HepG2 (cell line): ENCODE data around the gene MIS18BP1. TPM values are rescaled to one million over a fixed set of nuclear protein-coding genes. Genes with fewer than 3 reads are reported as not detected.

Experiments
- NCOA1 ChIP-seq: sonication (generic); formaldehyde crosslinking; IDR thresholded peaks from 2 replicates; pipeline ENCODE4 v1.9.0; 2021; ENCODE audit warnings: missing genetic modification reagents
- SRY ChIP-seq: sonication (generic); formaldehyde crosslinking; IDR thresholded peaks from 2 replicates; pipeline ENCODE4 v1.8.0; 2022; ENCODE audit warnings: mild to moderate bottlenecking, missing genetic modification reagents
- TEAD2 ChIP-seq: sonication (generic); formaldehyde crosslinking; IDR thresholded peaks from 2 replicates; pipeline ENCODE4 v1.9.0; 2021; ENCODE audit warnings: missing genetic modification reagents
- U2AF1 ChIP-seq: fragments of 200-400 bp; formaldehyde crosslinking; optimal IDR thresholded peaks from 2 replicates; pipeline ENCODE3; 2017; ENCODE audit warnings: mild to moderate bottlenecking, low read depth, low read length
- ZNF260 ChIP-seq: sonication (generic); formaldehyde crosslinking; IDR thresholded peaks from 2 replicates; pipeline ENCODE4 v1.4.0; 2020; ENCODE audit warnings: missing genetic modification reagents, low read depth, mild to moderate bottlenecking, borderline replicate concordance
- ZNF331 ChIP-seq: sonication (generic); formaldehyde crosslinking; IDR thresholded peaks from 2 replicates; pipeline ENCODE4 v1.4.0; 2020; ENCODE audit warnings: missing genetic modification reagents
- ZNF563 ChIP-seq: sonication (generic); formaldehyde crosslinking; IDR thresholded peaks from 2 replicates; pipeline ENCODE4 v1.8.0; 2022; ENCODE audit warnings: mild to moderate bottlenecking, moderate library complexity, missing genetic modification reagents
- polyA plus RNA-seq, 8 experiments: library from polyadenylated mRNA; depleted of rRNA in 3 of 8; stranded (reverse) in 7 of 8; unstranded in 1 of 8; fragments of >200 nt; fragmentation: Illumina TruSeq in 4 of 8; extraction: Trizol in 4 of 8; gene quantifications; 2 replicates each; pipeline versions ENCODE4 v1.2.1 to v1.2.3, GENCODE V29; 2011 to 2016; ENCODE audit warnings: low read depth in 4 of 8, missing spikeins in 1 of 8, mixed read lengths in 1 of 8; ENCODE audit not compliant: insufficient read depth in 1 of 8
- total RNA-seq, 5 experiments: library from RNA; depleted of rRNA; stranded (reverse); fragments of >200 nt; fragmentation: Illumina TruSeq; extraction: Trizol; gene quantifications; 2 replicates each; pipeline ENCODE4 v1.2.3, GENCODE V29; 2016; ENCODE audit warnings: low read depth in 1 of 5
- TF ChIP-seq, protein P1 (sequence below): sonication (generic); formaldehyde crosslinking; IDR thresholded peaks from 2 replicates; pipeline ENCODE4 v1.5.1; 2020; ENCODE audit warnings: mild to moderate bottlenecking, missing genetic modification reagents, borderline replicate concordance
- TF ChIP-seq, protein P2 (sequence below): IDR thresholded peaks from 2 replicates; pipeline ENCODE4 v1.4.0; 2020; ENCODE audit warnings: mild to moderate bottlenecking, missing genetic modification reagents
- TF ChIP-seq, protein P3 (sequence below): sonication (generic); formaldehyde crosslinking; IDR thresholded peaks from one replicate; pipeline ENCODE4 v1.5.1; 2020; ENCODE audit warnings: mild to moderate bottlenecking, missing genetic modification reagents; ENCODE audit errors: not compliant biosample characterization

The MIS18BP1 gene
- total and polyA plus RNA-seq, 2 of the 13 experiments (the other 11 are each of a cell fraction or from before 2014, with no cell fraction given), result 9.5 to 36.4 TPM

DNA sequence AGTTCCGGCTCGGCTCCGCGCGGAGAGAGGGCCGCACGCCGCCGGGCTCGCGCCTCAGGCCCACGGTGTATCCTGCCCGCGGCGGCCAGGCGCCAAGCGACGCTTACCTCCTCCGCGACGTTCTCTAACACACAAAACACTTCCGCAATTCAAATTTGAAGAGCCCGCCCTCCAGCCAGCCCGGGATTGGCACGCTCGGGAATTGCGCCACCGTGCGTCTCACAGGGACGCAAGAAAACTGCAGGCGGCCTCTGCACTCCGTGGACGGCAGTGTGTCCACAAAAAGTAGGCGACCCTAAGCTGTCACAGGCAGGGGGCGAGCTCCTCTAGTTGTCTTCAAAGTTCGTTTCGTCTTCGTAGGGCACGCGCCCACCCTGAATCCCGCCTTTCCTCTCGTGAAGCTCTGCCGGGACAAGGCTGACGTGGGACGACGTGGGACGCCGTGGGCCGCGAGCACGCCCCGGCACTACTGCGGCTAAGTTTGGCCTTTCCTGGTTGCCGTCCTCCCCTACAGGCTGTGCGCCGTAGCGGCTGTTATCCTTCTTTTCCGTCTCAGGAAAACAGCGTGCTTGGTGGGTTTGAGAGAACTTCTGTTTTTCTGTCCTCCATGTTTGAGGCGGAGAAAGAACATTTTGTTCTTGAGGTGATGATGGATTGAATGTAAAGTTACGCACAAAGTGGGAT lies at the start of gene MIS18BP1 (continued):
- TF ChIP-seq, protein P1, sequence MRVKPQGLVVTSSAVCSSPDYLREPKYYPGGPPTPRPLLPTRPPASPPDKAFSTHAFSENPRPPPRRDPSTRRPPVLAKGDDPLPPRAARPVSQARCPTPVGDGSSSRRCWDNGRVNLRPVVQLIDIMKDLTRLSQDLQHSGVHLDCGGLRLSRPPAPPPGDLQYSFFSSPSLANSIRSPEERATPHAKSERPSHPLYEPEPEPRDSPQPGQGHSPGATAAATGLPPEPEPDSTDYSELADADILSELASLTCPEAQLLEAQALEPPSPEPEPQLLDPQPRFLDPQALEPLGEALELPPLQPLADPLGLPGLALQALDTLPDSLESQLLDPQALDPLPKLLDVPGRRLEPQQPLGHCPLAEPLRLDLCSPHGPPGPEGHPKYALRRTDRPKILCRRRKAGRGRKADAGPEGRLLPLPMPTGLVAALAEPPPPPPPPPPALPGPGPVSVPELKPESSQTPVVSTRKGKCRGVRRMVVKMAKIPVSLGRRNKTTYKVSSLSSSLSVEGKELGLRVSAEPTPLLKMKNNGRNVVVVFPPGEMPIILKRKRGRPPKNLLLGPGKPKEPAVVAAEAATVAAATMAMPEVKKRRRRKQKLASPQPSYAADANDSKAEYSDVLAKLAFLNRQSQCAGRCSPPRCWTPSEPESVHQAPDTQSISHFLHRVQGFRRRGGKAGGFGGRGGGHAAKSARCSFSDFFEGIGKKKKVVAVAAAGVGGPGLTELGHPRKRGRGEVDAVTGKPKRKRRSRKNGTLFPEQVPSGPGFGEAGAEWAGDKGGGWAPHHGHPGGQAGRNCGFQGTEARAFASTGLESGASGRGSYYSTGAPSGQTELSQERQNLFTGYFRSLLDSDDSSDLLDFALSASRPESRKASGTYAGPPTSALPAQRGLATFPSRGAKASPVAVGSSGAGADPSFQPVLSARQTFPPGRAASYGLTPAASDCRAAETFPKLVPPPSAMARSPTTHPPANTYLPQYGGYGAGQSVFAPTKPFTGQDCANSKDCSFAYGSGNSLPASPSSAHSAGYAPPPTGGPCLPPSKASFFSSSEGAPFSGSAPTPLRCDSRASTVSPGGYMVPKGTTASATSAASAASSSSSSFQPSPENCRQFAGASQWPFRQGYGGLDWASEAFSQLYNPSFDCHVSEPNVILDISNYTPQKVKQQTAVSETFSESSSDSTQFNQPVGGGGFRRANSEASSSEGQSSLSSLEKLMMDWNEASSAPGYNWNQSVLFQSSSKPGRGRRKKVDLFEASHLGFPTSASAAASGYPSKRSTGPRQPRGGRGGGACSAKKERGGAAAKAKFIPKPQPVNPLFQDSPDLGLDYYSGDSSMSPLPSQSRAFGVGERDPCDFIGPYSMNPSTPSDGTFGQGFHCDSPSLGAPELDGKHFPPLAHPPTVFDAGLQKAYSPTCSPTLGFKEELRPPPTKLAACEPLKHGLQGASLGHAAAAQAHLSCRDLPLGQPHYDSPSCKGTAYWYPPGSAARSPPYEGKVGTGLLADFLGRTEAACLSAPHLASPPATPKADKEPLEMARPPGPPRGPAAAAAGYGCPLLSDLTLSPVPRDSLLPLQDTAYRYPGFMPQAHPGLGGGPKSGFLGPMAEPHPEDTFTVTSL (CRISPR knock-in tag), result peak; percentile 11; the same call in 1 of the 2 replicates
- TF ChIP-seq, protein P2, sequence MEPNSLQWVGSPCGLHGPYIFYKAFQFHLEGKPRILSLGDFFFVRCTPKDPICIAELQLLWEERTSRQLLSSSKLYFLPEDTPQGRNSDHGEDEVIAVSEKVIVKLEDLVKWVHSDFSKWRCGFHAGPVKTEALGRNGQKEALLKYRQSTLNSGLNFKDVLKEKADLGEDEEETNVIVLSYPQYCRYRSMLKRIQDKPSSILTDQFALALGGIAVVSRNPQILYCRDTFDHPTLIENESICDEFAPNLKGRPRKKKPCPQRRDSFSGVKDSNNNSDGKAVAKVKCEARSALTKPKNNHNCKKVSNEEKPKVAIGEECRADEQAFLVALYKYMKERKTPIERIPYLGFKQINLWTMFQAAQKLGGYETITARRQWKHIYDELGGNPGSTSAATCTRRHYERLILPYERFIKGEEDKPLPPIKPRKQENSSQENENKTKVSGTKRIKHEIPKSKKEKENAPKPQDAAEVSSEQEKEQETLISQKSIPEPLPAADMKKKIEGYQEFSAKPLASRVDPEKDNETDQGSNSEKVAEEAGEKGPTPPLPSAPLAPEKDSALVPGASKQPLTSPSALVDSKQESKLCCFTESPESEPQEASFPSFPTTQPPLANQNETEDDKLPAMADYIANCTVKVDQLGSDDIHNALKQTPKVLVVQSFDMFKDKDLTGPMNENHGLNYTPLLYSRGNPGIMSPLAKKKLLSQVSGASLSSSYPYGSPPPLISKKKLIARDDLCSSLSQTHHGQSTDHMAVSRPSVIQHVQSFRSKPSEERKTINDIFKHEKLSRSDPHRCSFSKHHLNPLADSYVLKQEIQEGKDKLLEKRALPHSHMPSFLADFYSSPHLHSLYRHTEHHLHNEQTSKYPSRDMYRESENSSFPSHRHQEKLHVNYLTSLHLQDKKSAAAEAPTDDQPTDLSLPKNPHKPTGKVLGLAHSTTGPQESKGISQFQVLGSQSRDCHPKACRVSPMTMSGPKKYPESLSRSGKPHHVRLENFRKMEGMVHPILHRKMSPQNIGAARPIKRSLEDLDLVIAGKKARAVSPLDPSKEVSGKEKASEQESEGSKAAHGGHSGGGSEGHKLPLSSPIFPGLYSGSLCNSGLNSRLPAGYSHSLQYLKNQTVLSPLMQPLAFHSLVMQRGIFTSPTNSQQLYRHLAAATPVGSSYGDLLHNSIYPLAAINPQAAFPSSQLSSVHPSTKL (CRISPR knock-in tag), result peak; percentile 80
- TF ChIP-seq U2AF1 (peak; percentile 91), ZNF563 (CRISPR knock-in tag) (peak; percentile 94; the same call in 1 of the 2 replicates), TEAD2 (CRISPR knock-in tag) (0 out of 2 replicates have a peak, but pooled peaks have one; percentile 41), ZNF260 (no peak), NCOA1 (CRISPR knock-in tag) (0 out of 2 replicates have a peak, but pooled peaks have one; percentile 53), ZNF331 (CRISPR knock-in tag) (peak; percentile 91), SRY (CRISPR knock-in tag) (peak; percentile 96; the same call in 1 of the 2 replicates)
- TF ChIP-seq, protein P3, sequence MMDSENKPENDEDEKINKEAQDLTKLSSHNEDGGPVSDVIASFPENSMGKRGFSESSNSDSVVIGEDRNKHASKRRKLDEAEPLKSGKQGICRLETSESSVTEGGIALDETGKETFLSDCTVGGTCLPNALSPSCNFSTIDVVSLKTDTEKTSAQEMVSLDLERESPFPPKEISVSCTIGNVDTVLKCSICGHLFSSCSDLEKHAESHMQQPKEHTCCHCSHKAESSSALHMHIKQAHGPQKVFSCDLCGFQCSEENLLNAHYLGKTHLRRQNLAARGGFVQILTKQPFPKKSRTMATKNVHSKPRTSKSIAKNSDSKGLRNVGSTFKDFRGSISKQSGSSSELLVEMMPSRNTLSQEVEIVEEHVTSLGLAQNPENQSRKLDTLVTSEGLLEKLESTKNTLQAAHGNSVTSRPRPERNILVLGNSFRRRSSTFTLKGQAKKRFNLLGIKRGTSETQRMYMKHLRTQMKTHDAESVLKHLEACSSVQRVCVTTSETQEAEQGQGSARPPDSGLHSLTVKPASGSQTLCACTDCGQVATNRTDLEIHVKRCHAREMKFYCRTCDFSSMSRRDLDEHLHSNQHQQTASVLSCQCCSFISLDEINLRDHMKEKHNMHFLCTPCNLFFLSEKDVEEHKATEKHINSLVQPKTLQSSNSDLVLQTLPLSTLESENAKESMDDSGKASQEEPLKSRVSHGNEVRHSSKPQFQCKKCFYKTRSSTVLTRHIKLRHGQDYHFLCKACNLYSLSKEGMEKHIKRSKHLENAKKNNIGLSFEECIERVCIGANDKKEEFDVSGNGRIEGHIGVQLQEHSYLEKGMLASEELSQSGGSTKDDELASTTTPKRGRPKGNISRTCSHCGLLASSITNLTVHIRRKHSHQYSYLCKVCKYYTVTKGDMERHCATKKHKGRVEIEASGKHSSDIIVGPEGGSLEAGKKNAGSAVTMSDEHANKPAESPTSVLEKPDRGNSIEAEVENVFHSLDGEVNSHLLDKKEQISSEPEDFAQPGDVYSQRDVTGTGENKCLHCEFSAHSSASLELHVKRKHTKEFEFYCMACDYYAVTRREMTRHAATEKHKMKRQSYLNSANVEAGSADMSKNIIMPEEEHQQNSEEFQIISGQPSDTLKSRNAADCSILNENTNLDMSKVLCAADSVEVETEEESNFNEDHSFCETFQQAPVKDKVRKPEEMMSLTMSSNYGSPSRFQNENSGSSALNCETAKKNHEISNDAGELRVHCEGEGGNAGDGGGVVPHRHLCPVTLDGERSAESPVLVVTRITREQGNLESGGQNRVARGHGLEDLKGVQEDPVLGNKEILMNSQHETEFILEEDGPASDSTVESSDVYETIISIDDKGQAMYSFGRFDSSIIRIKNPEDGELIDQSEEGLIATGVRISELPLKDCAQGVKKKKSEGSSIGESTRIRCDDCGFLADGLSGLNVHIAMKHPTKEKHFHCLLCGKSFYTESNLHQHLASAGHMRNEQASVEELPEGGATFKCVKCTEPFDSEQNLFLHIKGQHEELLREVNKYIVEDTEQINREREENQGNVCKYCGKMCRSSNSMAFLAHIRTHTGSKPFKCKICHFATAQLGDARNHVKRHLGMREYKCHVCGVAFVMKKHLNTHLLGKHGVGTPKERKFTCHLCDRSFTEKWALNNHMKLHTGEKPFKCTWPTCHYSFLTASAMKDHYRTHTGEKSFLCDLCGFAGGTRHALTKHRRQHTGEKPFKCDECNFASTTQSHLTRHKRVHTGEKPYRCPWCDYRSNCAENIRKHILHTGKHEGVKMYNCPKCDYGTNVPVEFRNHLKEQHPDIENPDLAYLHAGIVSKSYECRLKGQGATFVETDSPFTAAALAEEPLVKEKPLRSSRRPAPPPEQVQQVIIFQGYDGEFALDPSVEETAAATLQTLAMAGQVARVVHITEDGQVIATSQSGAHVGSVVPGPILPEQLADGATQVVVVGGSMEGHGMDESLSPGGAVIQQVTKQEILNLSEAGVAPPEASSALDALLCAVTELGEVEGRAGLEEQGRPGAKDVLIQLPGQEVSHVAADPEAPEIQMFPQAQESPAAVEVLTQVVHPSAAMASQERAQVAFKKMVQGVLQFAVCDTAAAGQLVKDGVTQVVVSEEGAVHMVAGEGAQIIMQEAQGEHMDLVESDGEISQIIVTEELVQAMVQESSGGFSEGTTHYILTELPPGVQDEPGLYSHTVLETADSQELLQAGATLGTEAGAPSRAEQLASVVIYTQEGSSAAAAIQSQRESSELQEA (CRISPR knock-in tag), result peak; percentile 84
